ENCODE data around the gene SEC22A. TPM values are rescaled to one million over a fixed set of nuclear protein-coding genes. Genes with fewer than 3 reads are reported as not detected.

Gene SEC22A
- total and polyA plus RNA-seq, 2 of the 8 experiments (the other 6 are each of a cell fraction or from before 2014, with no cell fraction given), result 10.6 to 17.1 TPM

GRCh38 chr3:123168605-123169004 is 33.1 kb upstream of the SEC22A start (continued):
- TF ChIP-seq CTCF (IDR thresholded peaks at IDR 0.05; ENCODE audit: control extremely low read depth in 1 of 3, insufficient read depth in 1 of 3, low read depth in 1 of 3, low read length in 3 of 3) (no peak), SP1 (IDR thresholded peaks at IDR 0.05; ENCODE audit: low read depth, low read length) (no peak), CREB1 (IDR thresholded peaks at IDR 0.05) (no peak), BACH1 (IDR thresholded peaks at IDR 0.05; ENCODE audit: low read length) (no peak)
